Lower leg skin (tissue), 3 donors: ENCODE results near the gene APBA1.

Experiments
- CTCF ChIP-seq, 3 donors: fragments of 450-650 bp; IDR thresholded peaks; one replicate each; pipeline ENCODE4 v1.5.1; 2016; ENCODE audit warnings: antibody characterized with exemption in 3 of 3, mild to moderate bottlenecking in 3 of 3, moderate library complexity in 2 of 3
- POLR2A ChIP-seq, 2 donors: fragments of 450-650 bp; IDR thresholded peaks; one replicate each; pipeline ENCODE4 v1.6.1; 2016 to 2017; ENCODE audit warnings: antibody characterized with exemption in 2 of 2, mild to moderate bottlenecking in 1 of 2, moderate library complexity in 1 of 2

- TF ChIP-seq CTCF (IDR thresholded peaks at IDR 0.05), result no peak
- no peak for TF ChIP-seq POLR2A (IDR thresholded peaks at IDR 0.05)
These were observed 67.5 kb downstream of the APBA1 start for GRCh38 chr9:69604568-69605219.
